ENCODE measurements around the gene STMND1. TPM values are rescaled to one million over a fixed set of nuclear protein-coding genes. Genes with fewer than 3 reads are reported as not detected.
A peak's percentile ranks its signal among the peaks of the same experiment; 100 is the strongest.

The STMND1 gene
- total RNA-seq, 1 donor from 2014 or later = 4.9 TPM

GRCh38 chr6:17091122-17091521, 10.7 kb upstream of the STMND1 start:
- no peak for ATAC-seq
- no peak overlapping the region for H3K27ac ChIP-seq
- DNase-seq = no peak

DNA sequence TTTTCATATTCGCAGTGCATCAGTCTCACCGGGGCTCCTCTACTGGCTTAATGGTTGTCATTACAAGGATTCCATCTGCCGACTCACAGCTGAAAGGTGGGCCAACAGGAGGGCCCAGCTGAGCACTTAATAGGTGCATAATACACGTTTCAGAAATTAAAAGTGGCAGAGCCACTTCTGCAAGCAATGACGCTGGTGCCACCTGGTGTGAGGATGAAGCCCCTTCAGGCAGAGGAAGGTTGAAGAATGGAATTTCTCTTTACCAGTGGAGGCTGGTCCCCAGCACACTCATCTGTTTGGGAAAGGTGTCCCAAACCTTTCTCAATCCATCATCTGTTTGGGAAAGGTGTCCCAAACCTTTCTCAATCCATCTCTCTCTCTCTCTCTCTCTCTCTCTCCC, 8.2 kb upstream of the STMND1 start:
- no peak for ATAC-seq
- Histone ChIP-seq H3K9me3 (no peaks in the 10 kb centered on the region), H3K27me3 (ENCODE audit: low read depth) (peaks cover 5% of the 10 kb centered on the region), H3K4me1 (no peaks in the 10 kb centered on the region), H3K36me3 (no peaks in the 10 kb centered on the region), H3K4me3 (no peak overlapping the region), H3K27ac (no peak overlapping the region)
- TF ChIP-seq CTCF (IDR thresholded peaks at IDR 0.05) = no peak
- DNase-seq = no peak
- intact Hi-C loops (cut with DNase I) = no loop called here

More at GRCh38 chr6:17091122-17091521, 10.7 kb upstream of the STMND1 start:
- Histone ChIP-seq H3K4me1 (no peaks in the 10 kb centered on the region), H3K4me3 (no peak overlapping the region), H3K27me3 (ENCODE audit: low read depth) (no peaks in the 10 kb centered on the region), H3K36me3 (no peaks in the 10 kb centered on the region), H3K9me3 (no peaks in the 10 kb centered on the region)
- TF ChIP-seq CTCF (IDR thresholded peaks at IDR 0.05) = no peak
- intact Hi-C loops (cut with DNase I) = no loop called here

DNA sequence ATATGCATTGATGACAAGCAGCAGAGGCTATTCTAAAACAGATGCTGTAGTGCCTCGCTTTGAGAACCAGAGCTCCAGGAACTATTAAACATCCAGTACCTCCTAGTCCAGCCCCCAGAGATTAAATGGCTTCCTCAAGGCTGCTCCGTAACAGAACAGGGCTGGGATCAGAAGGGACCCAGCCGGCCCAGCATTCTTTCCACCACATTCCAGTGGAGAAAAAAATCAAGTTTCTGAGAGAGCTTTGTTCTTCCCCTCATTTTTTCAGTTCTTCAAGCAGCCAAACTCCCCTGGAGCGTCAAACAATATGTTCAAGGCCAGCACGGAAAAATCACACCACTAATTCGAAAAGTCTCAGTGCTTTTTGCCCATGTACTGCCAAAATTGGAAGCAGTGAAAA, 5.8 kb upstream of the STMND1 start:
- ATAC-seq (peak in 1 of 2 donors; percentile 42), DNase-seq (no peak)
- Histone ChIP-seq H3K27ac (no peak overlapping the region), H3K36me3 (no peaks in the 10 kb centered on the region), H3K4me1 (no peaks in the 10 kb centered on the region), H3K27me3 (ENCODE audit: low read depth) (peaks cover 5% of the 10 kb centered on the region), H3K4me3 (no peak overlapping the region), H3K9me3 (no peaks in the 10 kb centered on the region)
- TF ChIP-seq CTCF (IDR thresholded peaks at IDR 0.05) = no peak
- intact Hi-C loops (cut with DNase I) = no loop called here

DNA sequence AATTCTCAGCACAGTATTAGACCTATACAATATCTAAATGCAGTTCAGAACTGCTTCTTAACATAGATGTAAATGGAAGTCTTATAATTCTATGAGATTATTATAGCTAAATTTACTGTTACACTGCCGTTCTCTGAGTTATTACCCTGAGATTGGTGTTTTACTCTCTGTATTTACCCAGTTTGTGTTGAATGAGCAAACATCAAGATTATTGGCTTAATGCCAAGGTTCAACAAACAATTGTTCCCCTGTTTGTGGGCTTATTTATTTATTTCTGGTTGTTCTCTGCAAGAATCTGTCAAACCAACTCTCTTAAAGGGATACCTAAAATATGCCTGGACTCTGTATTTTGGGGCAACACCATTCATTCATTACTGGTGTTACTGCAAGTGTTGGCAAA, 5.2 kb upstream of the STMND1 start:
- DNase-seq (no peak), ATAC-seq (no peak)
- H3K36me3 ChIP-seq = no peaks in the 10 kb centered on the region
- no peak for TF ChIP-seq CTCF (IDR thresholded peaks at IDR 0.05)
- no peak overlapping the region for H3K4me3 ChIP-seq
- no peak overlapping the region for H3K27ac ChIP-seq
- no peaks in the 10 kb centered on the region for H3K9me3 ChIP-seq
- H3K4me1 ChIP-seq = peaks cover 5% of the 10 kb centered on the region
- intact Hi-C loops (cut with DNase I) = no loop called here
- peaks cover 5% of the 10 kb centered on the region for H3K27me3 ChIP-seq (ENCODE audit: low read depth)

GRCh38 chr6:17097982-17098381, 3.9 kb upstream of the STMND1 start:
- no peaks in the 10 kb centered on the region for H3K9me3 ChIP-seq
- no peak for ATAC-seq
- no peak for DNase-seq
- H3K36me3 ChIP-seq = no peaks in the 10 kb centered on the region
- no peak overlapping the region for H3K27ac ChIP-seq
- H3K4me1 ChIP-seq = peaks cover 11% of the 10 kb centered on the region
- no peak overlapping the region for H3K4me3 ChIP-seq
- peaks cover 10% of the 10 kb centered on the region for H3K27me3 ChIP-seq (ENCODE audit: low read depth)
- intact Hi-C loops (cut with DNase I) = no loop called here
- no peak for TF ChIP-seq CTCF (IDR thresholded peaks at IDR 0.05)

GRCh38 chr6:17098538-17098937, 3.3 kb upstream of the STMND1 start:
- H3K36me3 ChIP-seq = no peaks in the 10 kb centered on the region
- peaks cover 16% of the 10 kb centered on the region for H3K27me3 ChIP-seq (ENCODE audit: low read depth)
- no peak for DNase-seq
- no peak overlapping the region for H3K4me3 ChIP-seq
- TF ChIP-seq CTCF (IDR thresholded peaks at IDR 0.05) = no peak
- intact Hi-C loops (cut with DNase I) = no loop called here
- no peak overlapping the region for H3K27ac ChIP-seq
- H3K4me1 ChIP-seq = peaks cover 11% of the 10 kb centered on the region
- H3K9me3 ChIP-seq = no peaks in the 10 kb centered on the region
- ATAC-seq = no peak

All from lower lobe of right lung (tissue), 2 donors.